Breast epithelium (tissue), 4 donors: ENCODE data around the gene WDFY2. TPM values are rescaled to one million over a fixed set of nuclear protein-coding genes. Genes with fewer than 3 reads are reported as not detected.

ENCODE experiments used
- DNase-seq, 2 donors: peaks; one replicate each; pipeline ENCODE4 v3.0.0-alpha.2; 2019; ENCODE audit warnings: low spot score in 2 of 2
- H3K27ac ChIP-seq, 2 donors: fragments of 200-600 bp; sonication (generic) in 1 of 2; one replicate each; pipeline ENCODE4 v1.5.1; 2016 to 2019; ENCODE audit warnings: mild to moderate bottlenecking in 1 of 2
- H3K27me3 ChIP-seq, 2 donors: fragments of 200-600 bp; sonication (generic) in 1 of 2; one replicate each; pipeline versions ENCODE4 v1.5.1 to v1.6.0; 2017 to 2019; ENCODE audit warnings: control low read depth in 1 of 2, mild to moderate bottlenecking in 1 of 2
- H3K36me3 ChIP-seq: fragments of 200-600 bp; one replicate; pipeline ENCODE4 v1.5.1; 2019
- H3K4me1 ChIP-seq, 2 donors: fragments of 200-600 bp; sonication (generic); one replicate each; pipeline ENCODE4 v1.5.1; 2016 to 2019; ENCODE audit warnings: control low read depth in 1 of 2
- H3K4me3 ChIP-seq, 3 donors: fragments of 200-600 bp; sonication (generic); 1 replicate in 2 of 3; 2 replicates in 1 of 3; pipeline ENCODE4 v1.5.1; 2016 to 2019; ENCODE audit warnings: mild to moderate bottlenecking in 3 of 3, moderate library complexity in 2 of 3
- H3K9me3 ChIP-seq, 2 donors: fragments of 200-600 bp; sonication (generic) in 1 of 2; one replicate each; pipeline ENCODE4 v1.5.1; 2016 to 2019; ENCODE audit warnings: control low read depth in 1 of 2
- CTCF ChIP-seq, 3 donors: fragments of 450-650 bp; IDR thresholded peaks; one replicate each; pipeline ENCODE4 v1.5.1; 2016 to 2017; ENCODE audit warnings: antibody characterized with exemption in 3 of 3, mild to moderate bottlenecking in 3 of 3, moderate library complexity in 3 of 3
- POLR2A ChIP-seq: fragments of 450-650 bp; IDR thresholded peaks from one replicate; pipeline ENCODE4 v1.6.1; 2016; ENCODE audit warnings: antibody characterized with exemption, mild to moderate bottlenecking, moderate library complexity
- POLR2AphosphoS5 ChIP-seq, 3 donors: sonication (generic); formaldehyde crosslinking; IDR thresholded peaks; one replicate each; pipeline ENCODE4 v1.6.1; 2017; ENCODE audit warnings: antibody characterized with exemption in 3 of 3
- intact Hi-C: fragments of 100-400 bp; cut with DNase I; formaldehyde crosslinking; loops from one replicate; pipeline ENCODE4 v1.15.1; 2023; ENCODE audit warnings: low total_unique reads
- total RNA-seq, 3 donors: library from RNA; depleted of rRNA; stranded (reverse); fragments of >200 nt; gene quantifications; one replicate each; pipeline ENCODE4 v1.1.0, GENCODE V29; 2016

The WDFY2 gene
- total RNA-seq, 3 donors from 2014 or later: 21.0 to 27.7 (median 21.4) TPM

- Histone ChIP-seq H3K9me3 (no peaks in the 10 kb centered on the region), H3K27ac (no peak overlapping the region), H3K4me3 (no peak overlapping the region), H3K27me3 (no peaks in the 10 kb centered on the region), H3K36me3 (no peaks in the 10 kb centered on the region), H3K4me1 (no peaks in the 10 kb centered on the region)
- no peak for DNase-seq
- intact Hi-C loops: no loop called here
- TF ChIP-seq CTCF (IDR thresholded peaks at IDR 0.05) (no peak), POLR2AphosphoS5 (IDR thresholded peaks at IDR 0.05) (no peak), POLR2A (no peak)
Observed at GRCh38 chr13:51556740-51557139, 27.5 kb upstream of the WDFY2 start.

- Histone ChIP-seq H3K9me3 (no peaks in the 10 kb centered on the region), H3K4me3 (no peak overlapping the region), H3K36me3 (no peaks in the 10 kb centered on the region), H3K27me3 (no peaks in the 10 kb centered on the region), H3K27ac (peak overlapping the region in 1 of 2 donors; percentile 52), H3K4me1 (no peaks in the 10 kb centered on the region)
- DNase-seq: no peak
- TF ChIP-seq POLR2AphosphoS5 (IDR thresholded peaks at IDR 0.05) (no peak), POLR2A (no peak), CTCF (IDR thresholded peaks at IDR 0.05) (no peak)
- intact Hi-C loops: no loop called here
Observed at GRCh38 chr13:51557438-51557837, 26.8 kb upstream of the WDFY2 start.

- intact Hi-C loops: no loop called here
- Histone ChIP-seq H3K27ac (peak overlapping the region in 1 of 2 donors; percentile 52), H3K9me3 (no peaks in the 10 kb centered on the region), H3K4me1 (no peaks in the 10 kb centered on the region), H3K36me3 (no peaks in the 10 kb centered on the region), H3K27me3 (no peaks in the 10 kb centered on the region), H3K4me3 (no peak overlapping the region)
- no peak for DNase-seq
- no peak for TF ChIP-seq POLR2A
- no peak for TF ChIP-seq CTCF (IDR thresholded peaks at IDR 0.05)
- TF ChIP-seq POLR2AphosphoS5 (IDR thresholded peaks at IDR 0.05): no peak
Observed at GRCh38 chr13:51557875-51558612, 26.2 kb upstream of the WDFY2 start.

GRCh38 chr13:51559946-51560735 is 24.1 kb upstream of the WDFY2 start:
- intact Hi-C loops: no loop called here
- Histone ChIP-seq H3K36me3 (no peaks in the 10 kb centered on the region), H3K9me3 (no peaks in the 10 kb centered on the region), H3K4me1 (no peaks in the 10 kb centered on the region), H3K27me3 (no peaks in the 10 kb centered on the region), H3K27ac (no peak overlapping the region), H3K4me3 (no peak overlapping the region)
- TF ChIP-seq POLR2AphosphoS5 (IDR thresholded peaks at IDR 0.05) (no peak), POLR2A (no peak), CTCF (IDR thresholded peaks at IDR 0.05) (no peak)
- DNase-seq: no peak
